ENCODE measurements around the gene SCYGR1.
A peak's percentile ranks its signal among the peaks of the same experiment; 100 is the strongest.

SCYGR1 gene

DNA sequence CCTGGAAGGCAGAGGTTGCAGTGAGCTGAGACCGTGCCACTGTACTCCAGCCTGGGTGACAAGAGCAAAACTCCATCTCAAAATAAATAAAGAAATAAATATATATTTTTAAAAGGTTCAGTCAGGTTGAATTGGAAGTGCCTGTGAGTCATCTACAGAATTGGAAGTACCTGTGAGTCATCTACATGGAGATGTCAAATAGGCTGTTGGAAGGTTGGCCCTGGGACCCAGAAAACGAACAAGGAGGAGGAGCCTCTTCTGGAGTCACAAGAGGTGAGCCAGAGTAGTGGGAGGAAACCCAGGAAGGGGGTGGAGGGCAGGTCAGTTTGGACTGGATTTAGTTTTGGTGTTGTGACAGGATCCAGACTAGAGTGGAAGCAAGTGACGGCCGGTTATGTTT lies 15.2 kb upstream of the SCYGR1 start:
- DNase-seq (ENCODE audit: low read depth in 2 of 2), result peak in 1 of 2 donors; percentile 29
- H3K4me3 ChIP-seq (replicated peaks in 1 of 2; ENCODE audit: low read depth in 2 of 2, low read length in 2 of 2), result no peak overlapping the region
- TF ChIP-seq, protein P1, sequence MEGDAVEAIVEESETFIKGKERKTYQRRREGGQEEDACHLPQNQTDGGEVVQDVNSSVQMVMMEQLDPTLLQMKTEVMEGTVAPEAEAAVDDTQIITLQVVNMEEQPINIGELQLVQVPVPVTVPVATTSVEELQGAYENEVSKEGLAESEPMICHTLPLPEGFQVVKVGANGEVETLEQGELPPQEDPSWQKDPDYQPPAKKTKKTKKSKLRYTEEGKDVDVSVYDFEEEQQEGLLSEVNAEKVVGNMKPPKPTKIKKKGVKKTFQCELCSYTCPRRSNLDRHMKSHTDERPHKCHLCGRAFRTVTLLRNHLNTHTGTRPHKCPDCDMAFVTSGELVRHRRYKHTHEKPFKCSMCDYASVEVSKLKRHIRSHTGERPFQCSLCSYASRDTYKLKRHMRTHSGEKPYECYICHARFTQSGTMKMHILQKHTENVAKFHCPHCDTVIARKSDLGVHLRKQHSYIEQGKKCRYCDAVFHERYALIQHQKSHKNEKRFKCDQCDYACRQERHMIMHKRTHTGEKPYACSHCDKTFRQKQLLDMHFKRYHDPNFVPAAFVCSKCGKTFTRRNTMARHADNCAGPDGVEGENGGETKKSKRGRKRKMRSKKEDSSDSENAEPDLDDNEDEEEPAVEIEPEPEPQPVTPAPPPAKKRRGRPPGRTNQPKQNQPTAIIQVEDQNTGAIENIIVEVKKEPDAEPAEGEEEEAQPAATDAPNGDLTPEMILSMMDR (IDR thresholded peaks at IDR 0.05; ENCODE audit: low read depth, low read length), result no peak

- TF ChIP-seq, protein P1 (IDR thresholded peaks at IDR 0.05; ENCODE audit: low read depth, low read length), result no peak
- H3K4me3 ChIP-seq (replicated peaks in 1 of 2; ENCODE audit: low read depth in 2 of 2, low read length in 2 of 2), result no peak overlapping the region
- DNase-seq (ENCODE audit: low read depth in 2 of 2), result no peak
Measured at GRCh38 chr2:227402321-227402720, 14.6 kb upstream of the SCYGR1 start.

- DNase-seq (ENCODE audit: low read depth in 2 of 2), result no peak
- TF ChIP-seq, protein P1 (IDR thresholded peaks at IDR 0.05; ENCODE audit: low read depth, low read length), result no peak
- H3K4me3 ChIP-seq (replicated peaks in 1 of 2; ENCODE audit: low read depth in 2 of 2, low read length in 2 of 2), result no peak overlapping the region
Measured at GRCh38 chr2:227401550-227401949, 13.8 kb upstream of the SCYGR1 start.

DNA sequence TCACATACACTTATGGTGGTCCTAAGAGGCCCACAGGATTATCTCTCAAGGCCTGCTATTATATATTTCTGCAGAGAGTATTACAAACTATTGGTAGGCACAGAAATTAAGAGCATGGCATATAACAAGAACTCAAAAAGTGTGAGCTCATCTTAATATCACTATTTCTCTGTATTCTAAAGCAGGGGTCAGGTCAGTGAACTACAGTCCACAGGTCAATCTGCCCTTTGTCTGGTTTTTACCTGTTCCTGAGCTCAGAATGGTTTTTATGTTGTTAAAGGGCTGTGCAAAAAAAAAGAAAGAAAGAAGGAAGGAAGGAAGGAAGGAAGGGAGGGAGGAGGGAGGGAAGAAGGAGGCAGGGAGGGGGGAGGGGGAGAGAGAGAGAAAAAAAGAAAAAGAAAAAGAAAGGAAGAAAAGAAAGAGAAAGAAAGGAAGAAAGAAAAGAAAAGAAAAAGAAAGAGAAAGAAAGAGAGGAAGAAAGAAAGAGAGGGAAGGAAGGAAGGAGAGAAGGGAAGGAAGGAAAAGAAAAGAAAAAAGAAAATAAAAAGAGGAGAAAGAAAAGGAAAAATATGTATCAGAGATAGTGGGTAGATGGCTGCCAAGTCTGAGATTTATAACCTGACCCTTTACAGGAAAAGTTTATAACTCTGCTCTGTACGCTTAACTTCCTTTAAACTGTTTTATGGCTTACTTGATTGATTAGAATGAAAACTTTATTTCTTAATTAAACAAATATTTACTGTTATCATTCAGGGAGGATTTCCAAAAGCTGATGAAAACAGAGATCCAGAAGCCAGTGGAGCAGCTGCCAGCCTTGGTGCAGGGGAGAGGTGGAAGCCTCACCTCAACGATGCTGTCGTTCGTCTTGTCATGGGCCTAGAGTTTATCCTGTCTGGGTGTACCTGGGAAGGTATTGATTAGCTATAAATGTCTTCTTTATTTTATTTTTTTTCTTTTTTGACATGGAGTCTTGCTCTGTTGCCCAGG lies 11.2 kb upstream of the SCYGR1 start:
- H3K4me3 ChIP-seq (replicated peaks in 1 of 2; ENCODE audit: low read depth in 2 of 2, low read length in 2 of 2), result no peak overlapping the region
- no peak for DNase-seq (ENCODE audit: low read depth in 2 of 2)
- TF ChIP-seq, protein P1 (IDR thresholded peaks at IDR 0.05; ENCODE audit: low read depth, low read length), result no peak

GRCh38 chr2:227397562-227397961 lies 9.8 kb upstream of the SCYGR1 start:
- no peak for DNase-seq (ENCODE audit: low read depth in 2 of 2)
- TF ChIP-seq, protein P1 (IDR thresholded peaks at IDR 0.05; ENCODE audit: low read depth, low read length), result no peak
- no peak overlapping the region for H3K4me3 ChIP-seq (replicated peaks in 1 of 2; ENCODE audit: low read depth in 2 of 2, low read length in 2 of 2)

- DNase-seq (ENCODE audit: low read depth in 2 of 2), result peak in 1 of 2 donors; percentile 59
- TF ChIP-seq, protein P1 (IDR thresholded peaks at IDR 0.05; ENCODE audit: low read depth, low read length), result no peak
Measured at GRCh38 chr2:227395556-227395955, 7.8 kb upstream of the SCYGR1 start.

More at GRCh38 chr2:227395556-227395955, 7.8 kb upstream of the SCYGR1 start:
- H3K4me3 ChIP-seq (replicated peaks in 1 of 2; ENCODE audit: low read depth in 2 of 2, low read length in 2 of 2), result no peak overlapping the region
